DOHH2 (cell line): ENCODE measurements around the gene STXBP4.

Experiments
- H3F3A ChIP-seq: fragments of 200-600 bp; sonication (generic), shearing (Covaris generic); 2 replicates; pipeline ENCODE4 v1.6.0; 2016; ENCODE audit warnings: antibody characterized with exemption, mild to moderate bottlenecking; ENCODE audit not compliant: control insufficient read depth, insufficient read depth
- H3K27ac ChIP-seq: fragments of 200-600 bp; sonication (generic); 2 replicates; pipeline ENCODE4 v1.5.1; 2014; ENCODE audit warnings: low read depth, mild to moderate bottlenecking, low read length, moderate library complexity
- H3K27me3 ChIP-seq: fragments of 200-600 bp; sonication (generic); 2 replicates; pipeline ENCODE4 v1.6.1; 2014; ENCODE audit warnings: mild to moderate bottlenecking, low read length, mixed read lengths; ENCODE audit not compliant: control insufficient read depth
- H3K36me3 ChIP-seq: fragments of 200-600 bp; sonication (generic); 2 replicates; pipeline ENCODE4 v1.6.1; 2014; ENCODE audit warnings: mild to moderate bottlenecking, low read length, moderate library complexity, mixed read lengths; ENCODE audit not compliant: control insufficient read depth
- H3K4me1 ChIP-seq: fragments of 200-600 bp; sonication (generic); 2 replicates; pipeline ENCODE4 v1.6.1; 2014; ENCODE audit warnings: mild to moderate bottlenecking, low read length, mixed read lengths; ENCODE audit not compliant: control insufficient read depth
- H3K4me2 ChIP-seq: fragments of 200-600 bp; sonication (generic); 2 replicates; pipeline ENCODE4 v1.6.0; 2014; ENCODE audit warnings: mild to moderate bottlenecking, low read length, moderate library complexity
- H3K4me3 ChIP-seq: fragments of 200-600 bp; sonication (generic); 2 replicates; pipeline ENCODE4 v1.5.1; 2014; ENCODE audit warnings: mild to moderate bottlenecking, low read length, mixed read lengths
- H3K79me2 ChIP-seq: fragments of 200-600 bp; sonication (generic); 2 replicates; pipeline ENCODE4 v1.6.1; 2014; ENCODE audit warnings: mild to moderate bottlenecking, low read length, mixed read lengths; ENCODE audit not compliant: control insufficient read depth
- H3K9me2 ChIP-seq: fragments of 200-600 bp; sonication (generic); replicated peaks from 2 replicates; pipeline ENCODE4 v1.6.1; 2014; ENCODE audit warnings: mild to moderate bottlenecking, low read length, mixed read lengths; ENCODE audit not compliant: control insufficient read depth
- H3K9me3 ChIP-seq: fragments of 200-600 bp; sonication (generic); 2 replicates; pipeline ENCODE4 v1.6.1; 2014; ENCODE audit warnings: antibody characterized with exemption, low read length, mixed read lengths; ENCODE audit not compliant: control insufficient read depth, insufficient read depth
- H4K20me1 ChIP-seq: fragments of 200-600 bp; sonication (generic); 2 replicates; pipeline ENCODE4 v1.6.0; 2014; ENCODE audit warnings: low read depth, mild to moderate bottlenecking, antibody characterized with exemption, low read length, moderate library complexity; ENCODE audit not compliant: control insufficient read depth, insufficient read depth
- CTCF ChIP-seq: fragments of 200-600 bp; sonication (generic); IDR thresholded peaks from one replicate; pipeline ENCODE4 v1.5.1; 2014; ENCODE audit warnings: antibody characterized with exemption, mild to moderate bottlenecking, low read depth, low read length; ENCODE audit not compliant: poor library complexity, severe bottlenecking
- EZH2phosphoT487 ChIP-seq: fragments of 200-600 bp; sonication (generic); IDR thresholded peaks from 2 replicates; pipeline ENCODE4 v1.6.1; 2017; ENCODE audit warnings: borderline replicate concordance, mild to moderate bottlenecking, antibody characterized with exemption, low read length, moderate library complexity, mixed read lengths

Gene STXBP4

DNA sequence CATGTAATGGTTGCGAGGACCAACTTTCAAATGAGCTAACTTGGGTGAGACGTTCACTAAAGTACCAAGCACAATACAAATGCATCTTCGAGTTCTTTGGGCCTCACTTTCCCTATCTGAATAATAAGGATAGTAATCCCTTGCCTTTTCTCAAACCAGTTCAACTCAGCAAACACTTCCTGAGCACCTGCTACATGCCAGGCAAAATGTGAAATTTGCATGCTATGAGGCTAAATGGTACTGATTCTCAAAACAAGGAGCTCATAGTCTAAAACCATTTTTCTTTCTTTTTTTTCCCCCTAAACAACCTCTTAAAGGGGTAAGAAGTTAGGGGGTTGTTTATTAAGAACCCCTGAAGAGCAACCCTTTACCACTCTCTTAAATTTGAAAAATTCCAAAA lies 194.8 kb downstream of the STXBP4 start:
- Histone ChIP-seq H4K20me1 (no peaks in the 10 kb centered on the region), H3K27me3 (no peaks in the 10 kb centered on the region), H3K9me3 (no peaks in the 10 kb centered on the region), H3K4me1 (no peaks in the 10 kb centered on the region), H3K4me3 (no peak overlapping the region), H3K9me2 (no peaks in the 10 kb centered on the region), H3K79me2 (no peaks in the 10 kb centered on the region), H3K27ac (no peak overlapping the region), H3K36me3 (no peaks in the 10 kb centered on the region), H3F3A (no peaks in the 10 kb centered on the region), H3K4me2 (no peak overlapping the region)
- no peak for TF ChIP-seq EZH2phosphoT487
- TF ChIP-seq CTCF: no peak

GRCh38 chr17:55166506-55166905 lies 197.9 kb downstream of the STXBP4 start:
- Histone ChIP-seq H4K20me1 (no peaks in the 10 kb centered on the region), H3K9me2 (no peaks in the 10 kb centered on the region), H3K4me1 (no peaks in the 10 kb centered on the region), H3F3A (no peaks in the 10 kb centered on the region), H3K9me3 (no peaks in the 10 kb centered on the region), H3K27ac (no peak overlapping the region), H3K79me2 (no peaks in the 10 kb centered on the region), H3K36me3 (no peaks in the 10 kb centered on the region), H3K27me3 (0 out of 2 replicates have a peak, but pooled peaks cover 2% of the 10 kb centered on the region), H3K4me3 (no peak overlapping the region), H3K4me2 (no peak overlapping the region)
- TF ChIP-seq CTCF: no peak
- TF ChIP-seq EZH2phosphoT487: no peak

GRCh38 chr17:55167024-55167725 lies 198.6 kb downstream of the STXBP4 start:
- H3K9me2 ChIP-seq: no peaks in the 10 kb centered on the region
- H3K4me2 ChIP-seq: no peak overlapping the region
- H3F3A ChIP-seq: no peaks in the 10 kb centered on the region
- H3K27me3 ChIP-seq: 0 out of 2 replicates have a peak, but pooled peaks cover 2% of the 10 kb centered on the region
- H3K9me3 ChIP-seq: no peaks in the 10 kb centered on the region
- no peaks in the 10 kb centered on the region for H3K36me3 ChIP-seq
- H4K20me1 ChIP-seq: no peaks in the 10 kb centered on the region
- H3K79me2 ChIP-seq: no peaks in the 10 kb centered on the region
- H3K27ac ChIP-seq: no peak overlapping the region
- H3K4me1 ChIP-seq: no peaks in the 10 kb centered on the region
- no peak for TF ChIP-seq CTCF
- no peak for TF ChIP-seq EZH2phosphoT487
- H3K4me3 ChIP-seq: no peak overlapping the region
